Activated naive CD8-positive, alpha-beta T cell (primary cell): ENCODE data around the gene CFAP300.
A peak's percentile ranks its signal among the peaks of the same experiment; 100 is the strongest.

Experiments
- H3K27ac Mint-ChIP-seq: one replicate; pipeline ENCODE4 v1.8.0; 2021; ENCODE audit warnings: mixed read lengths
- H3K27me3 Mint-ChIP-seq: one replicate; pipeline ENCODE4 v1.8.0; 2021; ENCODE audit warnings: mixed read lengths
- H3K36me3 Mint-ChIP-seq: one replicate; pipeline ENCODE4 v1.8.0; 2021; ENCODE audit warnings: mixed read lengths
- H3K4me1 Mint-ChIP-seq: one replicate; pipeline ENCODE4 v1.8.0; 2021; ENCODE audit warnings: low read depth, mixed read lengths
- H3K4me3 Mint-ChIP-seq: one replicate; pipeline ENCODE4 v1.8.0; 2021; ENCODE audit warnings: mild to moderate bottlenecking, mixed read lengths
- H3K9me3 Mint-ChIP-seq: one replicate; pipeline ENCODE4 v1.8.0; 2021; ENCODE audit warnings: low read depth, mixed read lengths

CFAP300 gene

GRCh38 chr11:102047305-102047924 is at the start of gene CFAP300:
Gene CFAP300, plus strand, starts transcription at chr11:102047437. Its CDS starts 34 bp downstream, at chr11:102047471.
- Mint-ChIP-seq H3K4me3 (peak within 1 kb of the TSS; percentile 78), H3K36me3 (no peaks in the 10 kb centered on the region), H3K27ac (no peak within 1 kb of the TSS), H3K9me3 (peaks cover 4% of the 10 kb centered on the region), H3K4me1 (peaks cover 8% of the 10 kb centered on the region), H3K27me3 (peaks cover 27% of the 10 kb centered on the region)

DNA sequence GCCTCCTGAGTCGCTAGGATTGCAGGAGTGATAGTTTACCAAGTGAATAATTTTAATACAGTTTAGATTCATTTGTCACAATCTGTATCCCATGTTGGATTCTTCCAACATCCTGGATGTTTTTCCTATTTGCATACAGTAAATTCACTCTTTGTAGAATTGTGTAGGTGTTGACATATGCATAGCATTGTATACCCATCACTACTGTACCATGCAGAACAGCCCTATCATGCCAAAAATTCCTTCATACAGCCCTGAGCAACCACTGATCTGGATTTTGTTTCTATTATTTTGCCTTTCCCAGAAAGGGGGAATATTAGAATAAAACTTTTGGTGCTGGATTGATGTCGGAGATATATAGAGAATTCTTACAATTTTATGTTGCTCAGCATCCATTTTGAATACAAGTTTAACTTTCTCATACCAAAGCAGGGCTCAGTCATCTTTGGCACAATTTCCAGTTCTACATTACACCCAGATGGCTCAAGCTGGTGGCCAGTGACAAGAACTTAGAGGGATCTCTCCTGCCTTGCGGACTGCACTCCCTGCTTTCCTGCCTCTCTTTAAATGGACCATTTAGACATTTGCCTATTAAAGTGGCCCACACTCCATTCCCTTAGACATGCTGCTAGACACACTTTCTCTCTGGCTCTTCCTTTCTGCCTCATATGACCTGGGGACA is 45.4 kb upstream of the CFAP300 start:
- H3K36me3 Mint-ChIP-seq, result no peaks in the 10 kb centered on the region
- peaks cover 4% of the 10 kb centered on the region for H3K4me1 Mint-ChIP-seq
- H3K9me3 Mint-ChIP-seq, result no peaks in the 10 kb centered on the region
- H3K27ac Mint-ChIP-seq, result no peak overlapping the region
- H3K4me3 Mint-ChIP-seq, result no peak overlapping the region
- H3K27me3 Mint-ChIP-seq, result no peaks in the 10 kb centered on the region

- no peak overlapping the region for H3K4me3 Mint-ChIP-seq
- peaks cover 2% of the 10 kb centered on the region for H3K27me3 Mint-ChIP-seq
- no peaks in the 10 kb centered on the region for H3K9me3 Mint-ChIP-seq
- H3K36me3 Mint-ChIP-seq, result no peaks in the 10 kb centered on the region
- peaks cover 4% of the 10 kb centered on the region for H3K4me1 Mint-ChIP-seq
- H3K27ac Mint-ChIP-seq, result no peak overlapping the region
Measured at GRCh38 chr11:102004220-102004619, 43.0 kb upstream of the CFAP300 start.

GRCh38 chr11:102005306-102005705 is 41.9 kb upstream of the CFAP300 start:
- peaks cover 6% of the 10 kb centered on the region for H3K27me3 Mint-ChIP-seq
- no peak overlapping the region for H3K27ac Mint-ChIP-seq
- H3K36me3 Mint-ChIP-seq, result no peaks in the 10 kb centered on the region
- no peak overlapping the region for H3K4me3 Mint-ChIP-seq
- H3K9me3 Mint-ChIP-seq, result no peaks in the 10 kb centered on the region
- H3K4me1 Mint-ChIP-seq, result peaks cover 4% of the 10 kb centered on the region

GRCh38 chr11:102006835-102007566 is 40.2 kb upstream of the CFAP300 start:
- Mint-ChIP-seq H3K4me3 (no peak overlapping the region), H3K36me3 (no peaks in the 10 kb centered on the region), H3K4me1 (peaks cover 4% of the 10 kb centered on the region), H3K9me3 (no peaks in the 10 kb centered on the region), H3K27me3 (peaks cover 6% of the 10 kb centered on the region), H3K27ac (no peak overlapping the region)

DNA sequence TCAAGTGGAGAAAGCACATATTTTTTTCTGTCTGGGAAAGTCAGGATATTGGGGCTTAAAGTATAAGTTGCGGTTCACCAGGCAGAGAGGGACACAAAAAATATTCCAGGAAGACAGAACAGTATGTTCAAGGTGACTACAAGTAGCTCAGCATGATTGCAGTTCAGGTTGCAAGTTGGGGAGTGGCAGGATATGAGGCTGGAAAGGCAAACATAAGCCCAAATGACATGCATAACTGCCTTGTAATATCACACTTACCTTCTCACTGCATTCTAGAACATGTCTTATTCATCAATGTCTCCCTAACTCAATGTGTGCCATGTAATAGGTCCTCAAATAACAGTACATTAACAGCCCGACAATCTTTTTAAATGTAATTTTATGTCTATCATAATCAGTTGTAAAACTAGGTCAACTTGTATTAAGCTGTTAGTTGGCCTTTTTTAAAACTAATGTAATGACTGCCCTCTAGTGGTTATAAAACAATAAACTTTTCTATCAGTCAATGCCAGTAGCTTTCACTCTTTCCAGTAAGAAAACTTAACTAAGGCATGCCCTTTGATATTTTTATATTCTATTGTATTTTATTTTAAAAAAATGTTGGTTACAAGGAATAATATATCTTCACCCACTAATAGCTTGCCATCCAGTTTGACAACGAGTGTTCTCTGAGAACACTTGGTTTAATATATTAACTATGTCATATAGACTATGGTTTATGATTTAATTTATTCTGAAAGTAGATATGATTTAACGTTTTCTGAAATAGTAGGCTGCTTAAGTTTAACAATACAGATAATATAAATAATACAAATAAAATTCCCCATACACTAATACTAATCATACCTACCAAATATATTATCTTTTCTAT is 39.4 kb upstream of the CFAP300 start:
- Mint-ChIP-seq H3K36me3 (no peaks in the 10 kb centered on the region), H3K9me3 (no peaks in the 10 kb centered on the region), H3K4me3 (no peak overlapping the region), H3K4me1 (peaks cover 4% of the 10 kb centered on the region), H3K27me3 (peaks cover 11% of the 10 kb centered on the region), H3K27ac (no peak overlapping the region)

- no peaks in the 10 kb centered on the region for H3K4me1 Mint-ChIP-seq
- peaks cover 15% of the 10 kb centered on the region for H3K27me3 Mint-ChIP-seq
- no peaks in the 10 kb centered on the region for H3K36me3 Mint-ChIP-seq
- H3K9me3 Mint-ChIP-seq, result no peaks in the 10 kb centered on the region
- H3K27ac Mint-ChIP-seq, result no peak overlapping the region
- no peak overlapping the region for H3K4me3 Mint-ChIP-seq
Measured at GRCh38 chr11:102010776-102011494, 36.3 kb upstream of the CFAP300 start.

- H3K27ac Mint-ChIP-seq, result no peak overlapping the region
- no peaks in the 10 kb centered on the region for H3K4me1 Mint-ChIP-seq
- peaks cover 13% of the 10 kb centered on the region for H3K27me3 Mint-ChIP-seq
- H3K36me3 Mint-ChIP-seq, result no peaks in the 10 kb centered on the region
- no peaks in the 10 kb centered on the region for H3K9me3 Mint-ChIP-seq
- no peak overlapping the region for H3K4me3 Mint-ChIP-seq
Measured at GRCh38 chr11:102012946-102013345, 34.3 kb upstream of the CFAP300 start.

DNA sequence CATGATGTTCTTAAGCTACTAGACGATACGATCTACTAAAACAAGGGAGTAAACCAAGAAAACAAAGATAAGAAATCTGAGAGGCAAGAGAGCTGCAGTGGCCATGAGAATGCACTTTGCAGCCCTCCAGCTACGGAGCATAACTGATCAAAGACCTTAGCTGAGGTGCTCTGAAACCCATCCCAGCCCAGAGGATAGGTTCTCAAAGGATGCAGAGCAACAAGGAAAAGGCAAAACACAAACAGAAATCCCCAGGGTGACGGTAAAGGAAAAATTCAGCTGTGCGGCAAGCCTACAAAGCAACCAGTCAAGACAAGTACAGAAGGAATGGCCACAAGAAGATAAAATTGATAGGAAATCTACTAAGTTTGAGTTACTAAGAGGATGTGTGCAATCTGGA is 32.5 kb upstream of the CFAP300 start:
- H3K4me1 Mint-ChIP-seq, result no peaks in the 10 kb centered on the region
- peaks cover 12% of the 10 kb centered on the region for H3K27me3 Mint-ChIP-seq
- no peaks in the 10 kb centered on the region for H3K36me3 Mint-ChIP-seq
- no peak overlapping the region for H3K4me3 Mint-ChIP-seq
- H3K27ac Mint-ChIP-seq, result no peak overlapping the region
- no peaks in the 10 kb centered on the region for H3K9me3 Mint-ChIP-seq

GRCh38 chr11:102017026-102017425 is 30.2 kb upstream of the CFAP300 start:
- no peak overlapping the region for H3K4me3 Mint-ChIP-seq
- peaks cover 9% of the 10 kb centered on the region for H3K27me3 Mint-ChIP-seq
- no peaks in the 10 kb centered on the region for H3K36me3 Mint-ChIP-seq
- no peak overlapping the region for H3K27ac Mint-ChIP-seq
- H3K9me3 Mint-ChIP-seq, result no peaks in the 10 kb centered on the region
- H3K4me1 Mint-ChIP-seq, result no peaks in the 10 kb centered on the region

- H3K4me3 Mint-ChIP-seq, result no peak overlapping the region
- no peaks in the 10 kb centered on the region for H3K36me3 Mint-ChIP-seq
- H3K9me3 Mint-ChIP-seq, result no peaks in the 10 kb centered on the region
- no peaks in the 10 kb centered on the region for H3K4me1 Mint-ChIP-seq
- peaks cover 15% of the 10 kb centered on the region for H3K27me3 Mint-ChIP-seq
- no peak overlapping the region for H3K27ac Mint-ChIP-seq
Measured at GRCh38 chr11:102026217-102026616, 21.0 kb upstream of the CFAP300 start.

- no peak overlapping the region for H3K27ac Mint-ChIP-seq
- no peaks in the 10 kb centered on the region for H3K9me3 Mint-ChIP-seq
- H3K4me1 Mint-ChIP-seq, result no peaks in the 10 kb centered on the region
- H3K4me3 Mint-ChIP-seq, result no peak overlapping the region
- H3K36me3 Mint-ChIP-seq, result no peaks in the 10 kb centered on the region
- H3K27me3 Mint-ChIP-seq, result peaks cover 15% of the 10 kb centered on the region
Measured at GRCh38 chr11:102026959-102027358, 20.3 kb upstream of the CFAP300 start.

DNA sequence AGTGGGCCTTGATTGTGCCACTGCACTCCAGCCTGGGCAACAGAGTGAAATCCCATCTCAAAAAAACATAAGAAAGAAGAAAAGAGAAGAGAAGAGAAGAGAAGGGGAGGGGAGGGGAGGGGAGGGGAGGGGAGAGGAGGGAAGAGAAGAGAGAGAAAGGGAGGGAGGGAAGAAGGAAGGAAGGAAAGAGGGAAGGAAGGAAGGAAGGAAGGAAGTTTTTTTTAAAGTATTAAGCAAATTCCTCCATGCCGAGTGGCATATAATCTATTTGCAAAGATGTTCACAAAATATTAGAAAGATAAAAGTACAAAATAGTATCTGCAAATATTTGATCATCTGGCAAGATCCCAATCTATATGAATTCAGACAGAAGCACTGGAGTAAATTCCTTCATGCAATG is 10.5 kb upstream of the CFAP300 start:
- Mint-ChIP-seq H3K4me1 (no peaks in the 10 kb centered on the region), H3K4me3 (no peak overlapping the region), H3K27me3 (peaks cover 7% of the 10 kb centered on the region), H3K36me3 (no peaks in the 10 kb centered on the region), H3K27ac (no peak overlapping the region), H3K9me3 (no peaks in the 10 kb centered on the region)

DNA sequence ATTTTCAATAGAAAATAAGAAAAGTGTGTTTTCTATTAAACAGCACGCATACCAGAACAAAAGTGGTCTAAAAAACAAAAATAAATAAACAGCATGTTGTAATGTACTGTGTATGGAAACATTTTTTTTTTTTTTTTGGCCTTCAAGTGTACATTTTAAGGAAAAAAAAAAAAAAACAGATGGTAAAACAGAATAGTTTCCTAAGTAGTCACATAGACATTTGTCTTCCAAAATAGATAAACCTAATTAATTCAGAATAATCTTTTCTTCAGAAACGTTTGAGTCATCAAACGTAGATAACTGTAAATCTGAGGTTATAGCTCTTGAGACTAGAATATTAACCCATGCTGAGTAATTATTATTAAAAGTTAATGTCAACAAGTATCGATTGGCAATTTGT is 396 bp upstream of the CFAP300 start:
- Mint-ChIP-seq H3K4me3 (peak overlapping the region; percentile 78), H3K9me3 (peaks cover 4% of the 10 kb centered on the region), H3K36me3 (no peaks in the 10 kb centered on the region), H3K4me1 (peaks cover 8% of the 10 kb centered on the region), H3K27me3 (peaks cover 27% of the 10 kb centered on the region), H3K27ac (no peak overlapping the region)
